Brain microvascular endothelial cell (primary cell): ENCODE data around the gene WAS.

Experiments used
- DNase-seq: peaks from one replicate; pipeline ENCODE4 v3.0.0-alpha.2; 2020
- H3K27ac ChIP-seq: fragments of 250-450 bp; sonication (Bioruptor Pico); 2 replicates; pipeline ENCODE4 v1.5.1; 2020; ENCODE audit warnings: mild to moderate bottlenecking, moderate library complexity
- H3K27me3 ChIP-seq: fragments of 250-450 bp; sonication (Bioruptor Pico); replicated peaks from 2 replicates; pipeline ENCODE4 v1.5.1; 2020; ENCODE audit warnings: mild to moderate bottlenecking
- H3K36me3 ChIP-seq: fragments of 250-450 bp; sonication (Bioruptor Pico); replicated peaks from 2 replicates; pipeline ENCODE4 v1.5.1; 2020; ENCODE audit warnings: mild to moderate bottlenecking
- H3K4me3 ChIP-seq: 2 replicates; pipeline ENCODE4 v1.5.1; 2011; ENCODE audit warnings: low read depth, mild to moderate bottlenecking, control low read depth, low read length, moderate library complexity
- CTCF ChIP-seq: IDR thresholded peaks from 2 replicates; pipeline ENCODE4 v1.5.1; 2011; ENCODE audit warnings: low read depth, mild to moderate bottlenecking, moderate library complexity, low read length, control low read depth, inconsistent platforms; ENCODE audit errors: missing control alignments
- in situ Hi-C: cut with HindIII; loops from 2 replicates; pipeline ENCODE4 v1.10.0; 2017; ENCODE audit warnings: low sequenced_read_pairs, low pct_ligation_motif_present

The WAS gene

DNA sequence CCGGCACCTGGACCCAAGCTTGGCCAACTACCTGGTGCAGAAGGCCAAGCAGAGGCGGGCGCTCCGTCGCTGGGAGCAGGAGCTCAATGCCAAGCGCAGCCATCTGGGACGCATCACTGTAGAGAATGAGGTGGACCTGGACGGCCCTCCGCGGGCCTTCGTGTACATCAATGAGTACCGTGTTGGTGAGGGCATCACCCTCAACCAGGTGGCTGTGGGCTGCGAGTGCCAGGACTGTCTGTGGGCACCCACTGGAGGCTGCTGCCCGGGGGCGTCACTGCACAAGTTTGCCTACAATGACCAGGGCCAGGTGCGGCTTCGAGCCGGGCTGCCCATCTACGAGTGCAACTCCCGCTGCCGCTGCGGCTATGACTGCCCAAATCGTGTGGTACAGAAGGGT lies 16.6 kb downstream of the WAS start:
- Histone ChIP-seq H3K4me3 (no peak overlapping the region), H3K27ac (no peak overlapping the region), H3K36me3 (no peaks in the 10 kb centered on the region), H3K27me3 (no peaks in the 10 kb centered on the region)
- no peak for DNase-seq
- TF ChIP-seq CTCF = no peak
- in situ Hi-C loops = no loop called here

DNA sequence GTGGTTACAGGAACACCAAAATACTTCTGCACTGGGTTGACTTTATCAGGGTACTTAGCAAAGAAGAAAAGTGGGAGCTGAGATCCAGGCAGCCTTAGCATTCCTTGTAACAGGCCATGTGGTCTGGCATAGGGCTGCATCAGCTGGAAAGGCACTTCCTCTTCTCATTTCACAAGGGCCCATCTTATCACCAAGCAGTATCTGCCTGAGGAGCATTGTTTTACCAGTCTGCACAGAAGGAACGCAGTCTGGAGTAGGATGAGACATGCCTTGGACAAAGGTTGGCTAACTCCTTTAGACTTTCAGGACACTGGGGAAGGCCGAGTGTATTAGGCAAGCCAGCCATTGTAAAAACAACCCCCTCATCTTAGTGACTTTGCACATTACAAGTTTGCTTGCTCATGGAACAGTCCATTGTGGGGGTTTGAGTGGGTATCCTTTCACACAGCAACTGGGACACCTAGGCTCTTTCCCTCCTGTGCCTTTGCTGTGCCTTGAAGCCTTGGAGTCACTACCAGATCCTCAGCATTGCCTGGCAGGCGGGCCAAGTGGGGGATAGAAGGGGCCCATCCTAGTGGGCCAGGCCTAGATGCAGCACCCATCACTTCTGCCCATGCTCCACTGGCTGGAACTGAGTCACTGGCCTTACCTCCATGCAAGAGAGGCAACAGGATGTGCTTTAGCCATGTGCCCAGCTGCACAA lies 17.5 kb downstream of the WAS start:
- no peak overlapping the region for H3K27ac ChIP-seq
- H3K36me3 ChIP-seq = no peaks in the 10 kb centered on the region
- H3K4me3 ChIP-seq = no peak overlapping the region
- no peaks in the 10 kb centered on the region for H3K27me3 ChIP-seq
- in situ Hi-C loops = no loop called here
- DNase-seq = no peak
- TF ChIP-seq CTCF = no peak

DNA sequence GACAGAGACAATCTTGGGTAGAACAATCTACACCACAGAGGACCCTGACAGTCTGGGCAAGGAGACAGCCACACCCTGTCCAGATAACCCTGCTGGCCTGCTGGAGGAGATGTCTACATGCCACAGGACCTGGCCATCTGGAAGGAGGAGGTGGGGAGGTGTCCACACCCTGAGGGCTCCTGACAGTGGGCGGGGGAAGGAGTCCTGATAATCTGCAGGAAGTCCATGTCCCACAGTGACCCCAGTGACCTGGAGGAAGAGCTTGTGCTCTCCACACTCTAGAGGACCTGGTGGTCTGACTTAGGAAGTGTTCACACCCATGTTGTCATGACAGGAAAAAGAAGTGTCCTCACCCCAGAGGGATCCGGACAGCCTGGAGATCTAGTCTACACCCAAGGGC lies 18.4 kb downstream of the WAS start:
- in situ Hi-C loops = no loop called here
- DNase-seq = no peak
- no peaks in the 10 kb centered on the region for H3K36me3 ChIP-seq
- H3K27me3 ChIP-seq = no peaks in the 10 kb centered on the region
- no peak overlapping the region for H3K4me3 ChIP-seq
- H3K27ac ChIP-seq = no peak overlapping the region
- no peak for TF ChIP-seq CTCF

GRCh38 chrX:48702716-48703115 lies 19.1 kb downstream of the WAS start:
- DNase-seq = no peak
- Histone ChIP-seq H3K36me3 (no peaks in the 10 kb centered on the region), H3K27ac (no peak overlapping the region), H3K4me3 (no peak overlapping the region), H3K27me3 (no peaks in the 10 kb centered on the region)
- in situ Hi-C loops = no loop called here
- no peak for TF ChIP-seq CTCF

- no peak for DNase-seq
- Histone ChIP-seq H3K27me3 (no peaks in the 10 kb centered on the region), H3K27ac (no peak overlapping the region), H3K4me3 (no peak overlapping the region), H3K36me3 (no peaks in the 10 kb centered on the region)
- in situ Hi-C loops = no loop called here
- no peak for TF ChIP-seq CTCF
These were observed 19.6 kb downstream of the WAS start for GRCh38 chrX:48703228-48703627.
